SK-N-SH (cell line): Measurements from ENCODE around the gene SCEL.

ENCODE experiments used
- EP300 ChIP-seq, 2 experiments: IDR thresholded peaks; 2 replicates each; pipeline versions ENCODE4 v1.4.0 to v1.6.1; 2012; ENCODE audit warnings: borderline replicate concordance in 1 of 2, low read depth in 1 of 2, low read length in 1 of 2
- EZH2phosphoT487 ChIP-seq: fragments of 200-600 bp; sonication (generic); IDR thresholded peaks from 2 replicates; pipeline ENCODE4 v1.6.1; 2017; ENCODE audit warnings: low read depth, mixed run types, mild to moderate bottlenecking, antibody characterized with exemption, moderate library complexity, borderline replicate concordance
- NFIC ChIP-seq: IDR thresholded peaks from 2 replicates; pipeline ENCODE4 v1.4.0; 2012; ENCODE audit warnings: borderline replicate concordance
- POLR2AphosphoS5 ChIP-seq: IDR thresholded peaks from 2 replicates; pipeline ENCODE4 v1.6.1; 2012; ENCODE audit warnings: low read depth, low read length
- RAD21 ChIP-seq: IDR thresholded peaks from 2 replicates; pipeline ENCODE4 v1.6.1; 2012; ENCODE audit warnings: mild to moderate bottlenecking, low read length
- RFX5 ChIP-seq: IDR thresholded peaks from 2 replicates; pipeline ENCODE4 v1.6.1; 2012; ENCODE audit warnings: mild to moderate bottlenecking, improper control_type of control experiment, low read length
- TAF1 ChIP-seq: IDR thresholded peaks from 2 replicates; pipeline ENCODE4 v1.6.1; 2012; ENCODE audit warnings: low read depth, mild to moderate bottlenecking, low read length, moderate library complexity, borderline replicate concordance
- YY1 ChIP-seq: IDR thresholded peaks from 2 replicates; pipeline ENCODE4 v1.4.0; 2012; ENCODE audit warnings: low read depth, mild to moderate bottlenecking
- TF ChIP-seq, protein P1 (sequence below): fragments of 200-600 bp; sonication (generic); IDR thresholded peaks from 2 replicates; pipeline ENCODE4 v1.6.1; 2017; ENCODE audit warnings: antibody characterized with exemption, mild to moderate bottlenecking, moderate library complexity
- TF ChIP-seq, protein P2 (sequence below): fragments of 150-350 bp; IDR thresholded peaks from 2 replicates; pipeline ENCODE4 v1.6.1; 2017; ENCODE audit warnings: antibody characterized with exemption, low read length, low read depth, borderline replicate concordance
- TF ChIP-seq, protein P3 (sequence below): IDR thresholded peaks from 2 replicates; pipeline ENCODE4 v1.4.0; 2012; ENCODE audit warnings: low read depth

DNA sequence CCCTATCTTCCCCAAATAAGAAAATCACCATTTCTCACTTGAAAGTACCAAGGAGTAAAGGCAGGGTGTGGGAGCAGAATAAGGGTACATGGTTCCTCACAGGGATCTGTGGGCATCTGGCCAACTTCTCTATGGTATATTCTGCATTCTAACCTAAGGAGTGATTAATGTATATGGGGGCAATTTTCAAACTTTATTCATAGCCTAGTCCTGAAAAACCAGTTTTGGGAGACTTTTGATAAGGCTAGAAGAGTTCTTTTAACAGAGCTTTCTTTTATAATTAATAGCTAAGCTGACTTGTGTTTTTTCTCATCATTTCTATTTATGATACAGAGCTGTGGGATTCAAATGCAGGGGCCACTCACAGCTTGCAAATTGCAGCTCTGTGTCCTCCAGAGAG is 852 bp downstream of the SCEL start:
- TF ChIP-seq, protein P1, sequence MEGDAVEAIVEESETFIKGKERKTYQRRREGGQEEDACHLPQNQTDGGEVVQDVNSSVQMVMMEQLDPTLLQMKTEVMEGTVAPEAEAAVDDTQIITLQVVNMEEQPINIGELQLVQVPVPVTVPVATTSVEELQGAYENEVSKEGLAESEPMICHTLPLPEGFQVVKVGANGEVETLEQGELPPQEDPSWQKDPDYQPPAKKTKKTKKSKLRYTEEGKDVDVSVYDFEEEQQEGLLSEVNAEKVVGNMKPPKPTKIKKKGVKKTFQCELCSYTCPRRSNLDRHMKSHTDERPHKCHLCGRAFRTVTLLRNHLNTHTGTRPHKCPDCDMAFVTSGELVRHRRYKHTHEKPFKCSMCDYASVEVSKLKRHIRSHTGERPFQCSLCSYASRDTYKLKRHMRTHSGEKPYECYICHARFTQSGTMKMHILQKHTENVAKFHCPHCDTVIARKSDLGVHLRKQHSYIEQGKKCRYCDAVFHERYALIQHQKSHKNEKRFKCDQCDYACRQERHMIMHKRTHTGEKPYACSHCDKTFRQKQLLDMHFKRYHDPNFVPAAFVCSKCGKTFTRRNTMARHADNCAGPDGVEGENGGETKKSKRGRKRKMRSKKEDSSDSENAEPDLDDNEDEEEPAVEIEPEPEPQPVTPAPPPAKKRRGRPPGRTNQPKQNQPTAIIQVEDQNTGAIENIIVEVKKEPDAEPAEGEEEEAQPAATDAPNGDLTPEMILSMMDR: no peak
- TF ChIP-seq POLR2AphosphoS5: no peak
- no peak for TF ChIP-seq RFX5
- no peak for TF ChIP-seq NFIC
- no peak for TF ChIP-seq TAF1
- TF ChIP-seq, protein P2, sequence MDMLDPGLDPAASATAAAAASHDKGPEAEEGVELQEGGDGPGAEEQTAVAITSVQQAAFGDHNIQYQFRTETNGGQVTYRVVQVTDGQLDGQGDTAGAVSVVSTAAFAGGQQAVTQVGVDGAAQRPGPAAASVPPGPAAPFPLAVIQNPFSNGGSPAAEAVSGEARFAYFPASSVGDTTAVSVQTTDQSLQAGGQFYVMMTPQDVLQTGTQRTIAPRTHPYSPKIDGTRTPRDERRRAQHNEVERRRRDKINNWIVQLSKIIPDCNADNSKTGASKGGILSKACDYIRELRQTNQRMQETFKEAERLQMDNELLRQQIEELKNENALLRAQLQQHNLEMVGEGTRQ: no peak
- no peak for TF ChIP-seq YY1
- TF ChIP-seq EP300 (IDR thresholded peaks at IDR 0.05; ENCODE audit: borderline replicate concordance in 1 of 2, low read depth in 1 of 2, low read length in 1 of 2): no peak
- TF ChIP-seq RAD21: no peak
- no peak for TF ChIP-seq EZH2phosphoT487
- TF ChIP-seq, protein P3, sequence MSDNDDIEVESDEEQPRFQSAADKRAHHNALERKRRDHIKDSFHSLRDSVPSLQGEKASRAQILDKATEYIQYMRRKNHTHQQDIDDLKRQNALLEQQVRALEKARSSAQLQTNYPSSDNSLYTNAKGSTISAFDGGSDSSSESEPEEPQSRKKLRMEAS: no peak
